K562 (cell line): ENCODE measurements around the gene PLSCR3. TPM values are rescaled to one million over a fixed set of nuclear protein-coding genes. Genes with fewer than 3 reads are reported as not detected.

ENCODE experiments used
- ATAC-seq: fragments of 200-7000 bp; cut with Tn5 transposase; 3 replicates; pipeline ENCODE4 v1.9.1; 2020; ENCODE audit warnings: moderate library complexity
- BruUV-seq: library from RNA; stranded (reverse); fragments of 400-500 nt; replicated peaks from 2 replicates; lab custom pipeline; 2021; lab: Mats Ljungman, UMichigan
- CTCF ChIA-PET: fragments of 300-600 bp; formaldehyde crosslinking; extraction: SDS; loops from one replicate; lab custom pipeline; 2021; ENCODE audit warnings: low intra/inter-chr PET ratio; lab: Yijun Ruan, JAX
- POLR2A ChIA-PET: fragments of 300-600, 350-650 bp; sonication (Branson Sonifier 250); formaldehyde crosslinking; extraction: SDS; loops from one replicate; lab custom pipeline; 2021; ENCODE audit warnings: antibody characterized with exemption, inconsistent platforms; lab: Yijun Ruan, JAX
- DNase-seq, 4 experiments: peaks; one replicate each; pipeline versions ENCODE4 v3.0.0 to v3.0.0-alpha.2; 2011 to 2018; ENCODE audit warnings: low spot score in 3 of 4, mixed read lengths in 3 of 4; ENCODE audit errors: extremely low read depth in 1 of 4
- FAIRE-seq: peaks from 2 replicates; lab custom pipeline; 2011; peaks lifted over from hg19 to GRCh38; lab: Jason Lieb, UNC
- H2AFZ ChIP-seq: 2 replicates; pipeline ENCODE4 v1.6.0; 2011; ENCODE audit warnings: low read depth, low read length, control low read depth, inconsistent platforms
- H3K27ac ChIP-seq: fragments of 200-600 bp; 3 replicates; pipeline ENCODE4 v1.8.0; 2011; ENCODE audit warnings: low read depth, mild to moderate bottlenecking, control low read depth, inconsistent platforms, low read length, moderate library complexity, mixed read lengths; ENCODE audit errors: extremely low read depth
- H3K27me3 ChIP-seq, 2 experiments: fragments of 300-600 bp in 1 of 2; 2 replicates in 1 of 2; 3 replicates in 1 of 2; pipeline versions ENCODE4 v1.6.0 to v1.8.0; 2011; ENCODE audit warnings: inconsistent platforms in 2 of 2, low read length in 2 of 2, mild to moderate bottlenecking in 1 of 2, mixed read lengths in 1 of 2, moderate library complexity in 1 of 2; ENCODE audit not compliant: control insufficient read depth in 2 of 2, insufficient read depth in 2 of 2
- H3K36me3 ChIP-seq: fragments of 300-600 bp; 3 replicates; pipeline ENCODE4 v1.8.0; 2011; ENCODE audit warnings: mild to moderate bottlenecking, low read length, inconsistent platforms; ENCODE audit not compliant: control insufficient read depth, insufficient read depth
- H3K4me1 ChIP-seq, 2 experiments: fragments of 200-600 bp in 1 of 2; replicated peaks in 1 of 2; 2 replicates in 1 of 2; 3 replicates in 1 of 2; pipeline versions ENCODE4 v1.5.1 to v1.8.0; 2011; ENCODE audit warnings: inconsistent platforms in 2 of 2, low read length in 2 of 2, mild to moderate bottlenecking in 1 of 2, mixed read lengths in 1 of 2, moderate library complexity in 1 of 2; ENCODE audit not compliant: control insufficient read depth in 2 of 2, insufficient read depth in 2 of 2
- H3K4me2 ChIP-seq: 2 replicates; pipeline ENCODE4 v1.6.1; 2011; ENCODE audit warnings: low read length, control low read depth, inconsistent platforms, mixed read lengths; ENCODE audit not compliant: insufficient read depth
- H3K4me3 ChIP-seq: fragments of 200-600 bp; sonication (generic), shearing (Covaris generic); 2 replicates; pipeline ENCODE4 v1.5.1; 2016; ENCODE audit warnings: control low read depth, inconsistent platforms
- H3K79me2 ChIP-seq: fragments of 200-600 bp; 3 replicates; pipeline ENCODE4 v1.8.0; 2011; ENCODE audit warnings: low read length, inconsistent platforms; ENCODE audit not compliant: control insufficient read depth, insufficient read depth
- H3K9ac ChIP-seq, 2 experiments: 2 replicates each; pipeline versions ENCODE4 v1.6.0 to v1.6.1; 2011; ENCODE audit warnings: low read depth in 2 of 2, low read length in 2 of 2, control low read depth in 1 of 2, inconsistent platforms in 1 of 2, mild to moderate bottlenecking in 1 of 2, mixed read lengths in 1 of 2; ENCODE audit not compliant: insufficient read depth in 1 of 2
- H3K9me1 ChIP-seq: one replicate; pipeline ENCODE4 v1.6.0; 2011; ENCODE audit warnings: inconsistent platforms, mild to moderate bottlenecking, low read length, moderate library complexity; ENCODE audit not compliant: control insufficient read depth, insufficient read depth
- H3K9me3 ChIP-seq: replicated peaks from 2 replicates; pipeline ENCODE4 v1.5.1; 2011; ENCODE audit warnings: low read depth, low read length, inconsistent platforms; ENCODE audit not compliant: control insufficient read depth, insufficient read depth
- H4K20me1 ChIP-seq: replicated peaks from 2 replicates; pipeline ENCODE4 v1.6.1; 2011; ENCODE audit warnings: low read length, inconsistent platforms, mixed read lengths; ENCODE audit not compliant: control insufficient read depth, insufficient read depth
- CBFA2T3 ChIP-seq: fragments of 450-650 bp; IDR thresholded peaks from 2 replicates; pipeline ENCODE4 v1.6.1; 2017
- CEBPG ChIP-seq, 3 experiments: fragments of 200-800 bp in 1 of 3; sonication (Bioruptor generic) in 1 of 3; sonication (generic) in 1 of 3; formaldehyde crosslinking in 1 of 3; IDR thresholded peaks in 2 of 3; conservative IDR thresholded peaks in 1 of 3; 2 replicates each; pipeline versions ENCODE4 v1.6.1 to v1.8.0; 2016 to 2022; ENCODE audit warnings: missing compliant biosample characterization in 2 of 3, missing genetic modification characterization in 2 of 3, mild to moderate bottlenecking in 1 of 3, missing genetic modification reagents in 1 of 3
- EZH2 ChIP-seq: IDR thresholded peaks from 2 replicates; pipeline ENCODE4 v1.6.1; 2012; ENCODE audit warnings: low read depth, mild to moderate bottlenecking, inconsistent platforms, low read length, borderline replicate concordance
- HDAC1 ChIP-seq, 2 experiments: fragments of 450-650 bp; IDR thresholded peaks; 2 replicates each; pipeline ENCODE4 v1.6.1; 2016 to 2017; ENCODE audit warnings: inconsistent platforms in 1 of 2, mild to moderate bottlenecking in 1 of 2, moderate library complexity in 1 of 2
- PHF21A ChIP-seq: fragments of 450-650 bp; IDR thresholded peaks from 2 replicates; pipeline ENCODE4 v1.6.1; 2017; ENCODE audit warnings: low read depth, borderline replicate concordance
- RFX7 ChIP-seq: fragments of 250-450 bp; sonication (Bioruptor Pico); IDR thresholded peaks from 2 replicates; pipeline ENCODE4 v1.5.1; 2021; ENCODE audit warnings: mild to moderate bottlenecking
- SIRT6 ChIP-seq: IDR thresholded peaks from one replicate; pipeline ENCODE4 v1.6.1; 2012; ENCODE audit warnings: low read depth, mild to moderate bottlenecking, control low read depth, inconsistent platforms, low read length, moderate library complexity
- SIX5 ChIP-seq, 2 experiments: IDR thresholded peaks; 2 replicates each; pipeline ENCODE4 v1.6.1; 2011; ENCODE audit warnings: low read length in 2 of 2, borderline replicate concordance in 1 of 2, low read depth in 1 of 2, mild to moderate bottlenecking in 1 of 2, moderate library complexity in 1 of 2; ENCODE audit not compliant: insufficient read depth in 1 of 2
- ZNF445 ChIP-seq: fragments of 250-450 bp; sonication (Bioruptor Pico); IDR thresholded peaks from 2 replicates; pipeline ENCODE4 v1.4.0; 2020; ENCODE audit warnings: low read depth, mild to moderate bottlenecking, moderate library complexity
- ZNF766 ChIP-seq: fragments of 200-800 bp; sonication (Bioruptor generic); conservative IDR thresholded peaks from 2 replicates; pipeline ENCODE4 v1.6.1; 2016; ENCODE audit warnings: missing genetic modification characterization, missing compliant biosample characterization
- WGBS: fragments of 100-300 bp; shearing (Covaris generic); methylation state at CpG from one replicate; pipeline ENCODE4 v1.1.6; 2016; ENCODE audit warnings: low coverage, mixed read lengths; ENCODE audit not compliant: insufficient coverage; ENCODE audit errors: missing lambda C conversion rate; 5-methylcytosine and 5-hydroxymethylcytosine counted together
- in situ Hi-C: fragments of 300-500 bp; cut with MboI; formaldehyde crosslinking; loops from 4 replicates; pipeline ENCODE4 v1.15.0; 2018; ENCODE audit warnings: inconsistent platforms, mixed read lengths
- intact Hi-C: fragments of 100-400 bp; cut with micrococcal nuclease; formaldehyde crosslinking; loops from 2 replicates; pipeline ENCODE4 v1.14.2; 2022
- polyA plus RNA-seq, 8 experiments: library from polyadenylated mRNA; depleted of rRNA in 4 of 8; stranded (reverse) in 5 of 8; unstranded in 3 of 8; fragments of >200 nt; fragmentation: Nextera tagmentation in 2 of 8; fragmentation: Illumina TruSeq in 1 of 8; extraction: Ambion mirVana in 2 of 8; extraction: Trizol in 1 of 8; gene quantifications; 2 replicates each; pipeline versions ENCODE4 v1.2.1 to v1.2.3, GENCODE V29; 2011 to 2014; ENCODE audit warnings: inconsistent platforms in 1 of 8, missing spikeins in 1 of 8
- total RNA-seq, 7 experiments: library from RNA; depleted of rRNA in 6 of 7; stranded (reverse); fragments of >200 nt in 6 of 7; fragmentation: Illumina TruSeq in 2 of 7; extraction: Trizol in 2 of 7; gene quantifications; 2 replicates each; pipeline versions ENCODE4 v1.2.1 to v1.2.3, GENCODE V29; 2011 to 2021; ENCODE audit warnings: low replicate concordance in 1 of 7
- TF ChIP-seq, protein P1 (sequence below), 2 experiments: fragments of 450-650 bp; IDR thresholded peaks; 2 replicates each; pipeline ENCODE4 v1.6.1; 2018; ENCODE audit warnings: mild to moderate bottlenecking in 2 of 2, low read depth in 1 of 2; ENCODE audit not compliant: partially characterized antibody in 2 of 2
- TF ChIP-seq, protein P2 (sequence below): fragments of 450-650 bp; IDR thresholded peaks from 2 replicates; pipeline ENCODE4 v1.6.1; 2017; ENCODE audit warnings: antibody characterized with exemption, mild to moderate bottlenecking
- TF ChIP-seq, protein P3 (sequence below): sonication (generic); IDR thresholded peaks from 2 replicates; pipeline ENCODE4 v1.6.1; 2016

Gene PLSCR3
- total and polyA plus RNA-seq, 9 of the 15 experiments (the other 6 are each of a cell fraction or from before 2014, with no cell fraction given): 3.2 to 16.8 (median 4.5) TPM

DNA sequence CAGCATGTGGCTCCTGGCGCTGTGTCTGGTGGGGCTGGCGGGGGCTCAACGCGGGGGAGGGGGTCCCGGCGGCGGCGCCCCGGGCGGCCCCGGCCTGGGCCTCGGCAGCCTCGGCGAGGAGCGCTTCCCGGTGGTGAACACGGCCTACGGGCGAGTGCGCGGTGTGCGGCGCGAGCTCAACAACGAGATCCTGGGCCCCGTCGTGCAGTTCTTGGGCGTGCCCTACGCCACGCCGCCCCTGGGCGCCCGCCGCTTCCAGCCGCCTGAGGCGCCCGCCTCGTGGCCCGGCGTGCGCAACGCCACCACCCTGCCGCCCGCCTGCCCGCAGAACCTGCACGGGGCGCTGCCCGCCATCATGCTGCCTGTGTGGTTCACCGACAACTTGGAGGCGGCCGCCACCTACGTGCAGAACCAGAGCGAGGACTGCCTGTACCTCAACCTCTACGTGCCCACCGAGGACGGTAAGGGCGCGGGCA is 14.0 kb upstream of the PLSCR3 start:
- CTCF ChIA-PET: no interaction called here
- WGBS: 100% methylated on average over 4 of the region's 58 CpGs
- peaks cover 4 to 24% of the 10 kb centered on the region in 2 experiments; a peak in 3 of 5 replicates for H3K4me1 ChIP-seq
- TF ChIP-seq, protein P1, sequence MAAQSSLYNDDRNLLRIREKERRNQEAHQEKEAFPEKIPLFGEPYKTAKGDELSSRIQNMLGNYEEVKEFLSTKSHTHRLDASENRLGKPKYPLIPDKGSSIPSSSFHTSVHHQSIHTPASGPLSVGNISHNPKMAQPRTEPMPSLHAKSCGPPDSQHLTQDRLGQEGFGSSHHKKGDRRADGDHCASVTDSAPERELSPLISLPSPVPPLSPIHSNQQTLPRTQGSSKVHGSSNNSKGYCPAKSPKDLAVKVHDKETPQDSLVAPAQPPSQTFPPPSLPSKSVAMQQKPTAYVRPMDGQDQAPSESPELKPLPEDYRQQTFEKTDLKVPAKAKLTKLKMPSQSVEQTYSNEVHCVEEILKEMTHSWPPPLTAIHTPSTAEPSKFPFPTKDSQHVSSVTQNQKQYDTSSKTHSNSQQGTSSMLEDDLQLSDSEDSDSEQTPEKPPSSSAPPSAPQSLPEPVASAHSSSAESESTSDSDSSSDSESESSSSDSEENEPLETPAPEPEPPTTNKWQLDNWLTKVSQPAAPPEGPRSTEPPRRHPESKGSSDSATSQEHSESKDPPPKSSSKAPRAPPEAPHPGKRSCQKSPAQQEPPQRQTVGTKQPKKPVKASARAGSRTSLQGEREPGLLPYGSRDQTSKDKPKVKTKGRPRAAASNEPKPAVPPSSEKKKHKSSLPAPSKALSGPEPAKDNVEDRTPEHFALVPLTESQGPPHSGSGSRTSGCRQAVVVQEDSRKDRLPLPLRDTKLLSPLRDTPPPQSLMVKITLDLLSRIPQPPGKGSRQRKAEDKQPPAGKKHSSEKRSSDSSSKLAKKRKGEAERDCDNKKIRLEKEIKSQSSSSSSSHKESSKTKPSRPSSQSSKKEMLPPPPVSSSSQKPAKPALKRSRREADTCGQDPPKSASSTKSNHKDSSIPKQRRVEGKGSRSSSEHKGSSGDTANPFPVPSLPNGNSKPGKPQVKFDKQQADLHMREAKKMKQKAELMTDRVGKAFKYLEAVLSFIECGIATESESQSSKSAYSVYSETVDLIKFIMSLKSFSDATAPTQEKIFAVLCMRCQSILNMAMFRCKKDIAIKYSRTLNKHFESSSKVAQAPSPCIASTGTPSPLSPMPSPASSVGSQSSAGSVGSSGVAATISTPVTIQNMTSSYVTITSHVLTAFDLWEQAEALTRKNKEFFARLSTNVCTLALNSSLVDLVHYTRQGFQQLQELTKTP (IDR thresholded peaks at IDR 0.05; ENCODE audit: low read depth in 1 of 2, partially characterized antibody in 2 of 2): no peak
- TF ChIP-seq ZNF766 (CRISPR knock-in tag): no peak
- TF ChIP-seq SIRT6: no peak
- TF ChIP-seq EZH2: no peak
- TF ChIP-seq CEBPG (CRISPR knock-in tag; IDR thresholded peaks at IDR 0.05): no peak
- TF ChIP-seq CEBPG (tag; conservative IDR thresholded peaks at IDR 0.05 in 1 of 2, IDR thresholded peaks at IDR 0.05 in 1 of 2): no peak
- TF ChIP-seq, protein P2, sequence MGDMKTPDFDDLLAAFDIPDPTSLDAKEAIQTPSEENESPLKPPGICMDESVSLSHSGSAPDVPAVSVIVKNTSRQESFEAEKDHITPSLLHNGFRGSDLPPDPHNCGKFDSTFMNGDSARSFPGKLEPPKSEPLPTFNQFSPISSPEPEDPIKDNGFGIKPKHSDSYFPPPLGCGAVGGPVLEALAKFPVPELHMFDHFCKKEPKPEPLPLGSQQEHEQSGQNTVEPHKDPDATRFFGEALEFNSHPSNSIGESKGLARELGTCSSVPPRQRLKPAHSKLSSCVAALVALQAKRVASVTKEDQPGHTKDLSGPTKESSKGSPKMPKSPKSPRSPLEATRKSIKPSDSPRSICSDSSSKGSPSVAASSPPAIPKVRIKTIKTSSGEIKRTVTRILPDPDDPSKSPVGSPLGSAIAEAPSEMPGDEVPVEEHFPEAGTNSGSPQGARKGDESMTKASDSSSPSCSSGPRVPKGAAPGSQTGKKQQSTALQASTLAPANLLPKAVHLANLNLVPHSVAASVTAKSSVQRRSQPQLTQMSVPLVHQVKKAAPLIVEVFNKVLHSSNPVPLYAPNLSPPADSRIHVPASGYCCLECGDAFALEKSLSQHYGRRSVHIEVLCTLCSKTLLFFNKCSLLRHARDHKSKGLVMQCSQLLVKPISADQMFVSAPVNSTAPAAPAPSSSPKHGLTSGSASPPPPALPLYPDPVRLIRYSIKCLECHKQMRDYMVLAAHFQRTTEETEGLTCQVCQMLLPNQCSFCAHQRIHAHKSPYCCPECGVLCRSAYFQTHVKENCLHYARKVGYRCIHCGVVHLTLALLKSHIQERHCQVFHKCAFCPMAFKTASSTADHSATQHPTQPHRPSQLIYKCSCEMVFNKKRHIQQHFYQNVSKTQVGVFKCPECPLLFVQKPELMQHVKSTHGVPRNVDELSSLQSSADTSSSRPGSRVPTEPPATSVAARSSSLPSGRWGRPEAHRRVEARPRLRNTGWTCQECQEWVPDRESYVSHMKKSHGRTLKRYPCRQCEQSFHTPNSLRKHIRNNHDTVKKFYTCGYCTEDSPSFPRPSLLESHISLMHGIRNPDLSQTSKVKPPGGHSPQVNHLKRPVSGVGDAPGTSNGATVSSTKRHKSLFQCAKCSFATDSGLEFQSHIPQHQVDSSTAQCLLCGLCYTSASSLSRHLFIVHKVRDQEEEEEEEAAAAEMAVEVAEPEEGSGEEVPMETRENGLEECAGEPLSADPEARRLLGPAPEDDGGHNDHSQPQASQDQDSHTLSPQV: no peak
- TF ChIP-seq PHF21A: no peak
- no peak for TF ChIP-seq HDAC1 (IDR thresholded peaks at IDR 0.05)
- TF ChIP-seq CBFA2T3: no peak
- no peak for TF ChIP-seq RFX7 (CRISPR knock-in tag)
- no peak for TF ChIP-seq ZNF445 (CRISPR knock-in tag)
- TF ChIP-seq, protein P3, sequence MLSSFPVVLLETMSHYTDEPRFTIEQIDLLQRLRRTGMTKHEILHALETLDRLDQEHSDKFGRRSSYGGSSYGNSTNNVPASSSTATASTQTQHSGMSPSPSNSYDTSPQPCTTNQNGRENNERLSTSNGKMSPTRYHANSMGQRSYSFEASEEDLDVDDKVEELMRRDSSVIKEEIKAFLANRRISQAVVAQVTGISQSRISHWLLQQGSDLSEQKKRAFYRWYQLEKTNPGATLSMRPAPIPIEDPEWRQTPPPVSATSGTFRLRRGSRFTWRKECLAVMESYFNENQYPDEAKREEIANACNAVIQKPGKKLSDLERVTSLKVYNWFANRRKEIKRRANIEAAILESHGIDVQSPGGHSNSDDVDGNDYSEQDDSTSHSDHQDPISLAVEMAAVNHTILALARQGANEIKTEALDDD: no peak
- no peak for TF ChIP-seq SIX5 (IDR thresholded peaks at IDR 0.05; ENCODE audit: borderline replicate concordance in 1 of 2, insufficient read depth in 1 of 2, low read depth in 1 of 2, low read length in 2 of 2)

More for the DNA sequence above, 14.0 kb upstream of the PLSCR3 start:
- H3K9me1 ChIP-seq: no peaks in the 10 kb centered on the region
- BruUV-seq: no TSS peak
- no peaks in the 10 kb centered on the region for H3K9me3 ChIP-seq
- intact Hi-C loops: no loop called here
- H3K36me3 ChIP-seq: 0 out of 3 replicates have a peak, but pooled peaks cover 3% of the 10 kb centered on the region
- POLR2A ChIA-PET: no interaction called here
- DNase-seq (no peak), FAIRE-seq (no peak), ATAC-seq (no peak)
- in situ Hi-C loops: no loop called here
- H3K79me2 ChIP-seq: peaks cover under 1% of the 10 kb centered on the region; the same call in 1 of the 3 replicates
- H3K4me2 ChIP-seq: no peak overlapping the region
- H2AFZ ChIP-seq: no peak overlapping the region
- no peak overlapping the region for H3K27ac ChIP-seq
- H3K9ac ChIP-seq: no peak overlapping the region
- H3K4me3 ChIP-seq: no peak overlapping the region
- no peaks in the 10 kb centered on the region for H3K27me3 ChIP-seq
- H4K20me1 ChIP-seq: no peaks in the 10 kb centered on the region
